GM12878 (cell line): ENCODE data around the gene CDKL1. TPM values are rescaled to one million over a fixed set of nuclear protein-coding genes. Genes with fewer than 3 reads are reported as not detected.
A peak's percentile ranks its signal among the peaks of the same experiment; 100 is the strongest.

Source experiments
- BHLHE40 ChIP-seq, 2 experiments: fragments of 450-650 bp in 1 of 2; IDR thresholded peaks; 2 replicates each; pipeline ENCODE4 v1.6.1; 2011 to 2017; ENCODE audit warnings: low read depth in 2 of 2, borderline replicate concordance in 1 of 2, improper control_type of control experiment in 1 of 2, low read length in 1 of 2, mild to moderate bottlenecking in 1 of 2
- BRCA1 ChIP-seq: IDR thresholded peaks from 2 replicates; pipeline ENCODE4 v1.6.1; 2011; ENCODE audit warnings: low read depth, low read length, improper control_type of control experiment
- CBX5 ChIP-seq: sonication (generic); IDR thresholded peaks from 2 replicates; pipeline ENCODE4 v1.6.1; 2016; ENCODE audit warnings: low read depth, moderate library complexity, mild to moderate bottlenecking, inconsistent platforms
- CEBPZ ChIP-seq: fragments of 150-350 bp; IDR thresholded peaks from 2 replicates; pipeline ENCODE4 v1.6.1; 2016; ENCODE audit warnings: low read depth, low read length
- E2F8 ChIP-seq: fragments of 450-650 bp; IDR thresholded peaks from 2 replicates; pipeline ENCODE4 v1.6.1; 2018; ENCODE audit warnings: mild to moderate bottlenecking, low read depth, moderate library complexity; ENCODE audit not compliant: partially characterized antibody
- IRF4 ChIP-seq: IDR thresholded peaks from 2 replicates; pipeline ENCODE4 v1.6.1; 2011; ENCODE audit warnings: low read depth, low read length
- MXI1 ChIP-seq: fragments of 150-350 bp; IDR thresholded peaks from 2 replicates; pipeline ENCODE4 v1.6.1; 2011; ENCODE audit warnings: low read depth, mild to moderate bottlenecking, inconsistent platforms, low read length, improper control_type of control experiment
- MYB ChIP-seq: fragments of 150-350 bp; IDR thresholded peaks from 2 replicates; pipeline ENCODE4 v1.6.1; 2014; ENCODE audit warnings: mild to moderate bottlenecking, low read depth, low read length, borderline replicate concordance
- NBN ChIP-seq: fragments of 450-650 bp; IDR thresholded peaks from 2 replicates; pipeline ENCODE4 v1.6.1; 2016
- NFYB ChIP-seq: IDR thresholded peaks from 2 replicates; pipeline ENCODE4 v1.6.1; 2011; ENCODE audit warnings: low read depth, mild to moderate bottlenecking, low read length, improper control_type of control experiment, moderate library complexity; ENCODE audit not compliant: insufficient read depth
- POLR2AphosphoS5 ChIP-seq: IDR thresholded peaks from 2 replicates; pipeline ENCODE4 v1.6.1; 2011; ENCODE audit warnings: mild to moderate bottlenecking, low read length, inconsistent platforms
- POU2F2 ChIP-seq: IDR thresholded peaks from 3 replicates; pipeline ENCODE4 v1.6.1; 2011; ENCODE audit warnings: low read depth, mild to moderate bottlenecking, low read length, borderline replicate concordance
- RB1 ChIP-seq: fragments of 450-650 bp; formaldehyde crosslinking; IDR thresholded peaks from 2 replicates; pipeline ENCODE4 v1.6.1; 2017; ENCODE audit warnings: mild to moderate bottlenecking, borderline replicate concordance
- SUZ12 ChIP-seq: fragments of 200-600 bp; sonication (generic); IDR thresholded peaks from one replicate; pipeline ENCODE4 v1.6.1; 2018; ENCODE audit warnings: antibody characterized with exemption, mild to moderate bottlenecking; ENCODE audit not compliant: unreplicated experiment
- TARDBP ChIP-seq: IDR thresholded peaks from 2 replicates; pipeline ENCODE4 v1.6.1; 2016; ENCODE audit warnings: borderline replicate concordance
- TCF3 ChIP-seq: IDR thresholded peaks from 2 replicates; pipeline ENCODE4 v1.6.1; 2012; ENCODE audit warnings: low read depth, mild to moderate bottlenecking, low read length, borderline replicate concordance; ENCODE audit not compliant: insufficient read depth
- ZNF24 ChIP-seq: fragments of 450-650 bp; IDR thresholded peaks from 2 replicates; pipeline ENCODE4 v1.6.1; 2017; ENCODE audit warnings: antibody characterized with exemption, mild to moderate bottlenecking
- ZNF384 ChIP-seq: IDR thresholded peaks from 2 replicates; pipeline ENCODE4 v1.6.1; 2012; ENCODE audit warnings: low read depth, mild to moderate bottlenecking, low read length, improper control_type of control experiment, borderline replicate concordance
- polyA plus RNA-seq, 11 experiments: library from polyadenylated mRNA; depleted of rRNA in 4 of 11; unstranded in 6 of 11; stranded (reverse) in 5 of 11; fragments of >200 nt; fragmentation: Nextera tagmentation in 4 of 11; fragmentation: Illumina TruSeq in 1 of 11; extraction: Ambion mirVana in 4 of 11; extraction: Trizol in 1 of 11; gene quantifications; 1 replicate in 1 of 11; 2 replicates in 10 of 11; pipeline versions ENCODE4 v1.2.1 to v1.2.3, GENCODE V29; 2011 to 2016; ENCODE audit warnings: inconsistent platforms in 2 of 11, missing spikeins in 2 of 11, low read depth in 1 of 11
- total RNA-seq, 4 experiments: library from RNA; depleted of rRNA in 3 of 4; stranded (reverse); fragments of >200 nt in 3 of 4; fragmentation: Illumina TruSeq in 1 of 4; extraction: Trizol in 1 of 4; gene quantifications; 2 replicates each; pipeline versions ENCODE4 v1.2.1 to v1.2.3, GENCODE V29; 2013 to 2021
- TF ChIP-seq, protein P1 (sequence below): IDR thresholded peaks from 2 replicates; pipeline ENCODE4 v1.6.1; 2012; ENCODE audit warnings: low read depth, low read length, improper control_type of control experiment
- TF ChIP-seq, protein P2 (sequence below): fragments of 450-650 bp; IDR thresholded peaks from 2 replicates; pipeline ENCODE4 v1.6.1; 2017; ENCODE audit warnings: antibody characterized with exemption, mild to moderate bottlenecking, moderate library complexity

Gene CDKL1
- total and polyA plus RNA-seq, 10 of the 15 experiments (the other 5 are each of a cell fraction or from before 2014, with no cell fraction given) = 9.0 to 19.0 (median 11.1) TPM

DNA sequence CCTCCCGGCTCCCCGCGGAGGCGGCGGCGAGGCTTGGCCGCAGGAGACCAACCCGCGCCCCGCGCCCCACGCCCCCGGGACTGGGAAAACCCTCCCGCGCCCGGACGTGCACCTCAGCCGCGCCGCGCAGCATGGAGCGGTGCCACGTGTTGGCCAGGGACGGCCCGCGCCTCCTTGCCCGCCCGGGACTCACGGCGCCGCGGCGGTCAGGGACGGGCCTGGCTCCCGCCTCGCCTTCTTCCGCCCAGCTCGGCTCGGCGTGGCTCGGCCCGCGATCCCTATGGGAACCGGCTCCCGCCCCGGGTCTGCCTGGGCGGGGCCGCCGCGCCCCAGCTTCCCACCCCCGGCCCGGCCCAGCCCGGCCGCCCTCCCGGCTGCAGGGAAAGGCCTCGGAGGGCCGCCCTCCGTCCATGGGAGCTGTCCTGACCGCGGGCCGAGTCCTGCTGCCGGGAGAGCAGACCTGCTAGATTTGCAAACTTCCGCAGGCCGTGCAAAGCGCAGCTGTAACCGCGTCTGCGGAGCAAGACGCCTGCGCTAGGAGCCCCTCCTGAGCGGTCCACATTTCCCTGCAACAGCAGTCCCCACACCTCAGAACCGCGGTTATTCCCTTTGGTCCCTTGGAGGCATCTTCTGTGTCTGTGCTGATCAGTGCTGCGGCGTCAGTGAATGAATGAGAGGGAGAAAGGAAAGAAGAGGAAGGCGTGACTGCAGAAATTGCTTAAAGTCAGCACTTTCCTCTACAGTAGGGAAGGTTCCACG, at the start of gene CDKL1 (continued):
- TF ChIP-seq E2F8 (no peak), CBX5 (no peak), NBN (no peak), ZNF24 (0 out of 2 replicates have a peak, but pooled peaks have one; percentile 47), CEBPZ (no peak), POU2F2 (no peak), POLR2AphosphoS5 (no peak), MXI1 (no peak), BHLHE40 (IDR thresholded peaks at IDR 0.05; ENCODE audit: borderline replicate concordance in 1 of 2, low read depth in 2 of 2, low read length in 1 of 2) (peak in 1 of 2 experiments; percentile 65; a peak in 2 of 4 replicates), ZNF384 (no peak), RB1 (peak; percentile 40; the same call in 1 of the 2 replicates), IRF4 (no peak), BRCA1 (no peak), SUZ12 (no peak), MYB (no peak), TCF3 (no peak), NFYB (no peak), TARDBP (no peak)
- TF ChIP-seq, protein P1, sequence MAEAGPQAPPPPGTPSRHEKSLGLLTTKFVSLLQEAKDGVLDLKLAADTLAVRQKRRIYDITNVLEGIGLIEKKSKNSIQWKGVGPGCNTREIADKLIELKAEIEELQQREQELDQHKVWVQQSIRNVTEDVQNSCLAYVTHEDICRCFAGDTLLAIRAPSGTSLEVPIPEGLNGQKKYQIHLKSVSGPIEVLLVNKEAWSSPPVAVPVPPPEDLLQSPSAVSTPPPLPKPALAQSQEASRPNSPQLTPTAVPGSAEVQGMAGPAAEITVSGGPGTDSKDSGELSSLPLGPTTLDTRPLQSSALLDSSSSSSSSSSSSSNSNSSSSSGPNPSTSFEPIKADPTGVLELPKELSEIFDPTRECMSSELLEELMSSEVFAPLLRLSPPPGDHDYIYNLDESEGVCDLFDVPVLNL = no peak
- TF ChIP-seq, protein P2, sequence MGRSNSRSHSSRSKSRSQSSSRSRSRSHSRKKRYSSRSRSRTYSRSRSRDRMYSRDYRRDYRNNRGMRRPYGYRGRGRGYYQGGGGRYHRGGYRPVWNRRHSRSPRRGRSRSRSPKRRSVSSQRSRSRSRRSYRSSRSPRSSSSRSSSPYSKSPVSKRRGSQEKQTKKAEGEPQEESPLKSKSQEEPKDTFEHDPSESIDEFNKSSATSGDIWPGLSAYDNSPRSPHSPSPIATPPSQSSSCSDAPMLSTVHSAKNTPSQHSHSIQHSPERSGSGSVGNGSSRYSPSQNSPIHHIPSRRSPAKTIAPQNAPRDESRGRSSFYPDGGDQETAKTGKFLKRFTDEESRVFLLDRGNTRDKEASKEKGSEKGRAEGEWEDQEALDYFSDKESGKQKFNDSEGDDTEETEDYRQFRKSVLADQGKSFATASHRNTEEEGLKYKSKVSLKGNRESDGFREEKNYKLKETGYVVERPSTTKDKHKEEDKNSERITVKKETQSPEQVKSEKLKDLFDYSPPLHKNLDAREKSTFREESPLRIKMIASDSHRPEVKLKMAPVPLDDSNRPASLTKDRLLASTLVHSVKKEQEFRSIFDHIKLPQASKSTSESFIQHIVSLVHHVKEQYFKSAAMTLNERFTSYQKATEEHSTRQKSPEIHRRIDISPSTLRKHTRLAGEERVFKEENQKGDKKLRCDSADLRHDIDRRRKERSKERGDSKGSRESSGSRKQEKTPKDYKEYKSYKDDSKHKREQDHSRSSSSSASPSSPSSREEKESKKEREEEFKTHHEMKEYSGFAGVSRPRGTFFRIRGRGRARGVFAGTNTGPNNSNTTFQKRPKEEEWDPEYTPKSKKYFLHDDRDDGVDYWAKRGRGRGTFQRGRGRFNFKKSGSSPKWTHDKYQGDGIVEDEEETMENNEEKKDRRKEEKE = no peak
